ENCODE measurements around the gene COA6.
"Not testable (repeated sequence)": the region's sequence is repeated elsewhere in the genome, so short reads cannot be mapped to it uniquely, and the experiment has no call there.

GRCh38 chr1:234399515-234399914 lies 26.3 kb downstream of the COA6 start:
- TF ChIP-seq, protein P1, sequence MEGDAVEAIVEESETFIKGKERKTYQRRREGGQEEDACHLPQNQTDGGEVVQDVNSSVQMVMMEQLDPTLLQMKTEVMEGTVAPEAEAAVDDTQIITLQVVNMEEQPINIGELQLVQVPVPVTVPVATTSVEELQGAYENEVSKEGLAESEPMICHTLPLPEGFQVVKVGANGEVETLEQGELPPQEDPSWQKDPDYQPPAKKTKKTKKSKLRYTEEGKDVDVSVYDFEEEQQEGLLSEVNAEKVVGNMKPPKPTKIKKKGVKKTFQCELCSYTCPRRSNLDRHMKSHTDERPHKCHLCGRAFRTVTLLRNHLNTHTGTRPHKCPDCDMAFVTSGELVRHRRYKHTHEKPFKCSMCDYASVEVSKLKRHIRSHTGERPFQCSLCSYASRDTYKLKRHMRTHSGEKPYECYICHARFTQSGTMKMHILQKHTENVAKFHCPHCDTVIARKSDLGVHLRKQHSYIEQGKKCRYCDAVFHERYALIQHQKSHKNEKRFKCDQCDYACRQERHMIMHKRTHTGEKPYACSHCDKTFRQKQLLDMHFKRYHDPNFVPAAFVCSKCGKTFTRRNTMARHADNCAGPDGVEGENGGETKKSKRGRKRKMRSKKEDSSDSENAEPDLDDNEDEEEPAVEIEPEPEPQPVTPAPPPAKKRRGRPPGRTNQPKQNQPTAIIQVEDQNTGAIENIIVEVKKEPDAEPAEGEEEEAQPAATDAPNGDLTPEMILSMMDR (conservative IDR thresholded peaks at IDR 0.05): not testable (repeated sequence)
- TF ChIP-seq ZFX (IDR thresholded peaks at IDR 0.05): not testable (repeated sequence)
